GM20431 (cell line): ENCODE measurements around the gene ELAVL1.
"Not testable (repeated sequence)": the region's sequence is repeated elsewhere in the genome, so short reads cannot be mapped to it uniquely, and the experiment has no call there.

Experiments used
- in situ Hi-C: fragments of 300-500 bp; cut with MseI, MboI; formaldehyde crosslinking; loops from one replicate; pipeline ENCODE4 v1.15.0; 2020; ENCODE audit warnings: low sequenced_read_pairs; ENCODE audit not compliant: unreplicated experiment

ELAVL1 gene

DNA sequence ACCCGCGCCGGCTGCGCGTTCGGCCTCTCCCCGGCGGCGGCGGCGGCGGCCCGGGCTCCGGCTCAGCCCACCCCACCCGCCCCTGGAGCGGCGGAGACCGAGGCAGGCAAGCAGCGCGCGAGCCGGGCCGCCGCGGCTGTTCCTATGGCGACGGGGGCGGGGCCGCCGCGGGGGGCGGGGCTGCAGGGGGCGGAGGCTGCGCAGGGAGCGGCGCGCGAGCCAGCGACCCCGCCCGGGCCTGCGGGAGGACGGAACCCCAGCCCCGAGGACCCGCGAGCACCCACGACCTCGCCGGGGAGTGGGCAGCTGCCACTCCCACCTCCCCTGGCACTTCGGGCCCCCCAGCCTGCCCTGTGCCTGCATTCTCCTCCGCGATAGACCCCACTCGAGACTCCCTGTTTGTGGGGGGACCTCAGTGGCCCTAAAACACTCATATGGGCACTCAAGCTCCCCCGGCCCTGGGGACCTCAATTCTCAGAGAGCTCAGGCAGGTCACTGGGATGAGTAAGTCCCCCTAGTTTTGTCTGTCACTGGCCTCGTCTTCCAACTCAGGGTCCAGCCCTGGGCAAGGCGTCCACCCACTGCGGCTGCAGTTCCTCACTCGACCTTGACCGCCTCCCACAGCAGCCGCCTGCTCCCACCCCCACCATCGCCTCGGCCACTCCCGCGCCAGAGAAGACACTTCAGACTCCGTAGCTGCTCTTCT lies 79.3 kb downstream of the ELAVL1 start, which contains the start of gene CTXN1:
Gene CTXN1, minus strand, starts transcription at position 115 of the 706 bp plus-strand sequence. CDS start 597 bp downstream, outside the sequence.
- in situ Hi-C loops = no loop called here

DNA sequence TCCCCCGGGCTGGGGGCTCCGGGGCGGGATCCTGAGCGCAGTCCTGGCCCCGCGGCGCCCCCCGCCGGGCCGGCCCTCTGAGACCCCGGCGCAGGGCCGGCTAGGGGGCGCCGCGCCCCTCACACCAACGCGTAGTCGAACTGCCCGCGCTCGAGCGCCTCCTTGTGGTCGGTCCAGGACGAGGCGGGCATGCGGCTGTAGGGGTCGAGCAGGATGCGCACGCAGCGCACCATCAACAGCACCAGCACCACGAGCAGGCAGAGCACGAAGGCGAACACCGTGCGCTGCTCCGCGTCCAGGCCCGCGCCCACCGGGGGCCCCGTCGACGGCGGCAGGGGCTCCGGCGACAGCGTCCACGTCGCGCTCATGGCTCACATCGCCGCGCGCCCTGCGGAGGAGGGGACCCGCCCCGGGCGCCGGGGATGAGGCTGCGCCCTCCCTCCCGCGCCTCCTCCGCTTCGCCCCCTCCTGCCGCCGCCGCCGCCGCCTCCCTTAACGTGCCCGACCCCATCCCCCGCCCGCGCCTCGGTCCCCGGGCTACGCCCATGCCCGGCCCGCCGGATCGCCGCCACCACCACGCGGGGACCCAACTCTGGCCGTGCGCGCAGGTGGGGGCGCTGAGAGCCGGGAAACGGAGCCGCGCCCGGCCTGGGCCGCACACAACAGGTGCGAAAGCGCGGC lies 80.1 kb downstream of the ELAVL1 start:
- in situ Hi-C loops = no loop called here

DNA sequence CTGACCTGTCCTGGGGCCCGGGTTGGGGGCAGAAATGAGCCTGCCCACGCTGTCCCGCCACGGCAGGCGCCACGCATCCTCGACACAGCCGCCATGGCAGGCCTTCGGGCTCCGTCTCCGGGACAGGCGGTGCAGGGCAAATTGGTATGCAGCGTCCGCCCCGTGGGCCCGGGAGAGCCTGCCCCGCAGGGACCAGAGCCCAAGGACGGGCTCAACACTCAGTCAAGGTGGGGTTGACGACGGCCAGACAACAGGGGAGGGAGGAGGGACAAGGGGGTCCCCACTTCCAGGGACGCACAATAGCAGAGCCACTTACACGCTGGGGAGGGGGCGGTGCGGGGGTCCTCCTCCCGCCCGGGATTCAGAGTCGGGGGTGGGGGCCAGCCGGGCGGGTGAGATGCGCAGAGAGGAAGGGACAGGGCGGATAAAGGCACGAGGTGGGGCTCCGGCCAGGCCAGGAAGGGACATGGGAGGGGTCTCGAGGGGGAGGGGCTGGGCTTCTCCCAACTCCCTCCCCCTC lies 80.7 kb downstream of the ELAVL1 start:
- in situ Hi-C loops = no loop called here

DNA sequence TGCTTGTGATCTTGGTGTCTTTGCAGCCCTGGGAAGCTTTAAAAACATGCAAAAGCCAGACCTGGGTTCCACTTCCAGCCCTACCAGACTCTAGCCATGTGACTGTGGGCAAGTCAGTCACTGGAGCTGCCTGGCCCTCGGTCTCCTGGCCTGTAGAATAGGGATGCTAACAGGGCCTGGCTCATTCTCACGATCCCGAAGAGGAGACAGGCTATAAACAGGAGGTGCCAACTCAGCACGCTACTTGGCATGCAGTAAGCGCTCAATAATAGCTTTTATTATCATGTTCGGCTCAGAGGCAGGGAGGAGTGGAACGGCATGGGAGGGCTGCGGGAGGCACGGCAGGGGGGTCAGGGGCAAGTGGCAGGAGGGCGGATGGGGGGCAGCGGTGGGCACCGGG lies 81.2 kb downstream of the ELAVL1 start:
- in situ Hi-C loops = no loop called here

DNA sequence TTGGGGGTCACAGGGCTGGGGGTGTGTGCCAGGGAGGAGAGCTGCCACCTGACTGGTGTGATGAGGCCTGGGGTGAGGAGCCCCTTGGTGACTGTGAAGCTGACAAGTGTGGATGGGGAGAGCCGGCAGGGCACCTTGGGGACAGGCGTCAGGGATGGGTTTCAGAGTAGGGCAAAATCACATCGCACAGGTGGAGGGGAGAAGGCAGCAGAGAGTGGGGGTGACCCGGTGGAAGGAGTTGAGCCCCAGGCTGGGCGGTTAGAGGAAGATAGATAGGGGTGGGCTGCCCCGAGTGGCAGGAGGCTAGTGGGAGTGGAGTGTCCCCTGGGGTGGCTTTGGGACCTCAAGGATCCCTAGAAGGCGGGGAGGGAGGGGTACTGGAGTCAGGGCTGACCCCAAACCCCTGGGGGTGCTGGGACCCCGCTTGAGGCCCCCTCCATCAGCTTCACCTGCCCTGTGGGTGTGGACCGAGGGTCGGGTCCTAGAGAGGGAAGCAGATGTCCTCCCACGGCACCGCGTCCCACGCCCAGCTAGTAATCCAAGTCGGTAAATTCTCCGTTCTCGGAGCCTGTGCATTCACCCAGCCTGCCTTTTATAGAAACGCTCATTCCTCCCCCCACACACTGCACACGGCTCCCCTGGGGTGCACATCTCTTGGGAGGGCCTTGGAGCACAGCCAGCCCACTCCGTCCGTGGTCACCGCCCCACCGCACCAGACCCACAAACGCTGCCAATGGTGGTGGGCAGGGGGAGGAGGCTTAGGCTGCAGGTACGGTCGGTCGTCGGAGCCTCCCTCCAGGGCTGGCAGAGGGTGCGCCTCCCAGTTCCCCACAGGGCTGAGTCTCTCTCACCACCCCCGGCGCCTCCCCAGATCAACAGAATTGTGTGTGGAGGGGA lies 81.9 kb downstream of the ELAVL1 start:
- in situ Hi-C loops = no loop called here

DNA sequence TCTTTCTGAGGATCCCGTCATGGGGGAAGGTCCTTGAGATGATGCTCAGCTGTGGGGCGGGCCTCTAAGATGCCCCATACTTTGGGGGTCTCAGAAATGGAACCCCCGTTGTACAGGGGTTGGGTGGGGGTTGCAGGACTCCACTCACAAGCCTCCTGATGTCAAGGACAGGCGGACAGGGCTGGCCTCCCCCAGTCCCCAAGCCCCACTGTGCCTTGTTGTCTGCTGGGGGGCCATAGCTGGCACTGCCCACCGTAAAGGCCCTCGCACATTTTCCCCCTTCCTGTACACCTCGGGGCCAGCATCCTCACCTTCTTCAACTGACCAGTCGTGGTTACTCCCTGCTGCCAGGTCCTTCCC lies 82.6 kb downstream of the ELAVL1 start:
- in situ Hi-C loops = no loop called here

DNA sequence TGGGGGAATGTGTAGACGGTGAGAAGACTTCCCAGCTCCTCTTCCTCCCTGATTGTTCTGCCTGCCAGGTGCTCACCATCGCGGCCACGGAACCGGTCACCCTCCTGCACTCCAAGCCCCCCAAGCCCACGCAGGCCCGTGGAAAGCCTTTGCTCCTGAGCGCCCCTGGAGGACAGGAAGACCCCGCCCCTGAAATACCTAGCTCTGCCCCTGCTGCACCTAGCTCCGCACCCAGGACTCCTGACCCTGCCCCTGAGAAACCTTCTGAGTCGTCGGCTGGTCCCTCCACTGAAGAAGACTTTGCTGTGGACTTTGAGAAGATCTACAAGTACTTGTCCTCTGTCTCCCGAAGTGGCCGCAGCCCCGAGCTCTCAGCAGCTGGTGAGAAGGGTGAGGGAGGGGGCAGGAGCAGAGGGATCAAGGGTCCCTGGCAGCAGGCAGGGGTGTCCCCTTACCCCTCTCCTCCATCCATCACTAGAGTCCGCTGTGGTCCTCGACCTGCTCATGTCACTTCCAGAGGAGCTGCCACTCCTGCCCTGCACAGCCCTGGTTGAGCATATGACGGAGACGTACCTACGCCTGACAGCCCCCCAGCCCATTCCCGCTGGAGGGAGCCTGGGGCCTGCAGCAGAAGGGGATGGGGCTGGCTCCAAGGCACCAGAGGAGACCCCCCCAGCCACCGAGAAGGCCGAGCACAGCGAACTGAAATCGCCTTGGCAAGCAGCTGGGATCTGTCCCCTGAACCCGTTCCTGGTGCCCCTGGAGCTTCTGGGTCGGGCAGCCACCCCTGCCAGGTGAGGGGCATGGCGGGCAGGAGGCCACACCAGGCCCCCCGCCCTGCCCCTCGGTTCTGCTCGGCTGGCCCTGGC lies 83.2 kb downstream of the ELAVL1 start:
- in situ Hi-C loops = no loop called here

DNA sequence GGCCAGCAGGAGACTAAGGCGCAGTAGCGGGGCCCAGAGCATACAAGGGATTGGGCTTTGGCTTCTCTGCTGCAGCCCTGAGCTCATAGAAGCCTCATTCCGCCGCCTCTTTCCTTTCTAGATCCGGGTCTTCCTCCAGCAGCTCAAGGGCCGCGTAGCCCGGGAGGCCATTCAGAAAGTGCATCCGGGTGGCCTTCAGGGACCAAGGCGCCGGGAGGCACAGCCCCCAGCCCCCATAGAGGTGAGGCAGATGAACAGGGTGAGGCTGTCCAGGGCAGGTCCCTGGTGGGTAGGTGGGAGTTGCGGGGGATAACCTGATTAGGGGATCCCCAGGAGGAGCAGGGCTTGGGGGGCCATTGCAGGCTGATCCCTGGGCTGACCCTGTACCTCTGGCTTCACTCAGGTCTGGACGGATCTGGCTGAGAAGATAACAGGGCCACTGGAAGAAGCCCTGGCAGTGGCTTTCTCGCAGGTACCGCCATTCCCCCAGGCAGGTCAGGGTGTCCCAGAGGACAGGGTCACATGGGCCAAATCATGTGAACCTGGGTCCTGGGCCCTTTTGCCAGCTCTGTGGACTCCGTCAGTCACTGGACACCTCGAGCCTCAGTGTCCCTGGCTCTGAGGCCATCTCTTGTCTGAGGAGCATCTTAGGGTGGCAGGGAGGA lies 84.0 kb downstream of the ELAVL1 start:
- in situ Hi-C loops = no loop called here

DNA sequence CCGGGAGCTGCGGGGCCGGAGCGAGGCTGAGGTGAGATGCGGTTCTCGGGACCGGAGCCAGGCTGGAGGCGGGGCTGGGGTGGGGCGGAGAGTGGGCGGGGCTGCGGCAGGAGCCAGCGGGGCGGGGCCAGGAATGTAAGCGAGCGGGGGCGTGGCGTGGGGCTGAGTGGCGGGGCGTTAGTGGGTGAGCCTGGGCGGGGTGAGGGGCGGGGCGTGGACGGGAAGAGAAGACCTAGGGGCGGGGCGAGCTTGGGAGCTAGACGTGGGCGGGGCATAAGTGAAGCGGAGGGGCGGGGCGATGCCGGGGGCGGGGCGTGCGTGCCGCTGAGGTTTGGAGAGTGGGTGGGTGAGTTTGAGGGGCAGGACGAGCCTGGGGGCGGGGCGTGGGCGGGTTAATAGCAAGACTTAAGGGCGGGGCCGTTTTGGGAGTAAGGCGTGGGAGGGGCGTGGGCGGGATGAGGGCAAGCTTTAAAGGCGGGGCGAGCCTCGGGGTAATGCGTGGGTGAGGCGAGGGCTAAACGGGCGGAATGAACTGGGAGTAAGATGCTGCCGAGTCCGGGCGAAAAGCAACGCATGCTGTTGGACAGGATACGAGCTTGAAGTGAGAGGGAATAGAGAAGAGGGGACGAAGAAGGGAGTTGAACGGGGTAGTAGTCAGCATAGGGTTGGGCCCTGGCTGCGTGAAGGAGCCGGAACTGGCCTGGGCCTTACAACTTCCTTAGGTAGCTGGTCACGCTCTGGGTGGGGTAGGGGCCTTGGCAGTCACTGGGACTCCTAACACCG lies 84.7 kb downstream of the ELAVL1 start:
- in situ Hi-C loops = no loop called here

DNA sequence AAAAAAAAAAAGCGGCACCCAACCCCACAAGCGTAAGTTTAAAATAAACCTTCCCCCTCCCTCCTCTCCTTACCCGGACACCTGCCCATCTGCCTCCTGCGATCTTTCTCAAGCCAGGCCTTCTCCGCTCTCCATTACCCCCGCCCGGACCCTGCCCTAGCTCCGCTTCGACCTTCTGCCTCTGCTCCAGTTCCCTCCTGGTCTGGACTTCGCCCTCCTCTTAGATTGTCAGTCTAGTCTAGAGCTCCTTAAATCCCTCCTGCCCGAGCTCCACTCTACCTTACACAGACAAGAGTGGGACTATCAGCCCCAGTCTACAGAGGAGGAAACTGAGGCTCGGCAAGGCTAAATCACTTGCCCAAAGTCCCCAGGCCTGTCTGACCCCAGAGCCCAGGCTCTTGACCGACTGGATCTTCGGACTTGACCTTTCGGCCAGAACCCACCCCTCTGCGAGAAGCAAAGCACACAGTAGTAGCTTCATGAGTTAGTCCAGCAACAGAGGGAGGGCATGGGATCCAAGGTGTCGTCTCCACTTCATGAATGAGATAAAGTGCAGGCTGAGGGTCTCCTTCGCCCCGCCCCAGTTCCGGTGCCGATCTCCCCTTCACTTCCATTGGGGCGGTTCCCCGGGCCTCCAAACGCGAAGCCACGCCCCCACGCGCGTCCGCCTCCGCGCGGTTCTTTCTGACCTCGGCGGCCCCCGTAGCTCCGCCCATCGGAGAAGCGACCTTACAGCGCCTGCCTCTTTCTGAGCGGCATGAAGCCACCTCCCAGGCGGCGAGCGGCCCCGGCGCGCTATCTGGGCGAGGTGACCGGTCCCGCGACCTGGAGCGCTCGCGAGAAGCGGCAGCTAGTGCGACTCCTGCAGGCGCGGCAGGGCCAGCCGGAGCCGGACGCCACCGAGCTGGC lies 85.6 kb downstream of the ELAVL1 start, which contains the start of gene SNAPC2:
Gene SNAPC2, plus strand, starts transcription at position 729 of the 909 bp plus-strand sequence. Its CDS starts 29 bp downstream, at position 758.
- in situ Hi-C loops = no loop called here

DNA sequence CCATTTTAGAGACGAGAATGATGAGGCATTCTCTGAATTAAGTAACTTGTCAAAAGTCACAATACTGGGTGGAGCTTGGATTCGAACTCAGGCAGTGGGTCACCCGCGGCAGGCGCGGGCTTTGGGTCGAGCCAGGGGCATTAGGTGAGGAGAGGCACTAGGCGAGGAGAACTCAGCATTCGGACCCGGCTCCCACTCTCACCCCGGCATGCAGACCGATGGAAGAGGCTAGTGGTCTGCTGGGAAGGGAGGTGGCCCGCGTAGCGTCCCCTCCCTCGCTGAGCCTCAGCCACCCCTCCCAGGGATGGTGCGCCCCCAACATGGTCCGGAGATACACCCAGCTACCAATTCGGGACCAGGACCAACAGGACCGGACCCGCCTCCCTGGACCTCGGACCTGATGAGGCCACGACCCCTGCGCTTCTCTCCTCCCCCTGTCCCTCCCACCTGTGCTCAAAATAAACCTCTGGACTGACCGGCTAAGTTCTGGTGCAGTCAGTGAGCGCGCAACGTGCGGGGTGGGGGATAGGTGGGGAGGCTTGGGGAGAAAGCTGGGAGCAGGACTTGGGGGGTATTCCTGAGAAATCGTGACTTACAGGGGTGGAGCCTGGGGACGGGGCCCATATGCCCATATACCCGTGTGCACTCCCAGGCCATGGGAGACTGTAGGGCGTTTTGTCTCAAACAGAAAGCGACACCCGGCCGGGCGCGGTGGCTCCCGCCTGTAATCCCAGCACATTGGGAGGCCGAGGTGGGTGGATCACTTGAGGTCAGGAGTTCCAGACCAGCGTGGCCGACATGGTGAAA lies 86.6 kb downstream of the ELAVL1 start:
- in situ Hi-C loops = no loop called here

DNA sequence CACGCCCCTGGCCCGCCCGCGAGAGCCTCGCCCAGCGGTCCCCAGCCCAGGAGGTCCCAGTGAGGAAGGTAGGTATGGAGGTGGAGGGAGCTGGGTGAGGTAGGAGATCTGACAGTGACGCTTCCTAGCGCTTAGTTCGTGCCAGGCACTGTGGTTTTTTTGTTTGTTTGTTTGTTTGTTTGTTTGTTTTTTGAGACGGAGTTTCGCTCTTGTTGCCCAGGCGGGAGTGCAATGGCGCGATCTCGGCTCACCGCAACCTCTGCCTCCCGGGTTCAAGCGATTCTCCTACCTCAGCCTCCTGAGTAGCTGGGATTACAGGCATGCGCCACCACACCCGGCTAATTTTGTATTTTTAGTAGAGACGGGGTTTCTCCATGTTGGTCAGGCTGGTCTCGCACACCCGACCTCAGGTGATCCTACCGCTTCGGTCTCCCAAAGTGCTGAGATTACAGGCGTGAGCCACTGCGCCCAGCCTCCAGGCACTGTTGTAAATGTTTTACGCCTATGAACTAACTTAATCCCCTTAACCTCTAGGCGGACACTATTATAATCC lies 87.3 kb downstream of the ELAVL1 start:
- in situ Hi-C loops = not testable (repeated sequence)

DNA sequence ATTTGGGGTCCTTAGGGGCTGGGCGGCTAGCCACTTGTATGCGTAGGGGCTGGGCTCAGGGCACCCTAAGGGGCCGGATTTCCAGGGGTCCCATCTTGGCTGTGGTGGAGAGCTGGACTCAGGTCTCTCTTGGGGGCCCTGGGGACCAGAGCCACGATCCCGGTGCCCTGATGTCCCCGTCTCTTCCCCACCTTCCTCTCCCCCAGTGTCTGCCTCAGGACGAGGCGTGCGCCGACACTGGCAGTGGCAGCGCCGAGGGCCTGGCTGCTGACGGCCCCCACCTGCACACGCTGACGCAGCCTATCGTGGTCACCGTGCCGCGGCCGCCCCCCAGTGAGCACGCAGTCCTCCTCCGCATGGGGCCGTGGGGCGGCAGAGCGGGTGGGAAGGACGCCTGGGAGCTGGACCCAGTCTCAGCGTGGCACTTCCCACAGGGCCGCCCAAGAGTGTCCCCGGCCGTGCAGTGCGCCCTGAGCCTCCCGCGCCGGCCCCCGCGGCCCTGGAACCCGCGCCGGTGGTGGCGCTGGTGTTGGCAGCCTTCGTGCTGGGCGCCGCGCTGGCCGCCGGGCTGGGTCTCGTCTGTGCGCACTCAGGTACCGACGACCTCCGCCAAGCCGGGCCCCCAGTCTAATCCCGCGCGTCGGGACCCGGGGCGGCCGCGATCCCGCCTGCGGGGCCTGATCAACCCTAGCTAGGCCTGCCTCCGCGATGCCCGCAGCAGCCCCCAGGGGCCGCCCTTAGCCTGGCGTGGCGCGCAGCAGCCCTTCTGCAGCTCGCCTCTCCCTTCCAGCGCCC lies 88.0 kb downstream of the ELAVL1 start:
- in situ Hi-C loops = no loop called here

DNA sequence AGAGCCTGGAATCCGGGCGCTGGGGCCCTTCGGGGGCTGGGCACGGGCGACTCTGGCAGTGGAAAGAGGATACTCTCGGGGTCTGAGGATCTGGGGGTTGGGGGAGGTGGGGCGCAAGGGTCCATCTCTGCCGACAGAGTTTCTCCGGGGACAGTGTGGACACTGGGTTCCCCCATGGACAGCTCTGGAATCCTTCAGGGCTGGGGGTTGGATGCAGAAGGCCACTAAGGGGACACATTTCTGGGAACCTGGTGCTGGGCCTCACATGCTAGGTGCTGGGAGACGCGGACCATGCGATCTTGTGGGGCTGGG lies 88.5 kb downstream of the ELAVL1 start:
- in situ Hi-C loops = no loop called here

DNA sequence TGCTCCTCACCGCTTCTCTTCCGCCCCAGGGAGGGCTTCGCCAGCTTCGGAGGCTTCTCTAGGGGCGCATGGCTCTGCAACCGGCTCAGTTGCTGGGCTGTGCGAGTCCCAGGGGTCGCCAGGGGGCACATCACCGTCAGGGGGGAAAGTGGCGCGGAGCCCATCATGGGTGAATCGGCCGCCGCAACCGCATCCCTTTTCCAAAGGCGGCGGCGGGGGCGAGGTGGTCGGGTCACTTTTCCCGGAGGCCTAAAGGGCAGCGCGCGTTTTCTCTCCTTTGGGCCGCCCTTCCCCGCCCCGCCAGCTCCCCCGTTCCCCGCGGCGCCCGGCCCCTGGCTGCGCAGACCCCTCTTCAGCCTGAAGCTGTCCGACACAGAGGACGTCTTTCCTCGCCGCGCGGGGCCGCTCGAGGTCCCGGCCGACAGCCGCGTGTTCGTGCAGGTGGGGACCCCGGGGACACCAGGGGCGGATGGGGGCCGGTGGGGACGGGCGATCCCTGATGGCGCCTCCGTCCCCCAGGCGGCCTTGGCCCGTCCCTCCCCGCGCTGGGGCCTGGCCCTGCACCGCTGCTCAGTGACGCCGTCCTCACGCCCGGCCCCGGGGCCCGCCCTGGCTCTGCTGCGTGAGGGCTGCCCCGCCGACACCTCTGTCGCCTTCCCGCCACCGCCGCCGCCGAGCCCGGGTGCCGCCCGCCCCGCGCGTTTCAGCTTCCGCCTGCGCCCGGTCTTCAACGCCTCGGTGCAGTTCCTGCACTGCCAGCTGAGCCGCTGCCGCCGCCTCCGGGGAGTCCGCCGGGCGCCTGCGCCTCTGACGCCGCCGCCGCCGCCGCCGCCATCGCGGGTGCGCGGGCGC lies 89.1 kb downstream of the ELAVL1 start:
- in situ Hi-C loops = no loop called here
